GM18511 (cell line): Measurements from ENCODE around the gene METAP2.
A peak's percentile ranks its signal among the peaks of the same experiment; 100 is the strongest.
"Not testable (repeated sequence)": the region's sequence is repeated elsewhere in the genome, so short reads cannot be mapped to it uniquely, and the experiment has no call there.

Experiments
- ATAC-seq: cut with Tn5 transposase; IDR thresholded peaks from one replicate; pipeline ENCODE4 v1.9.1; 2021; ENCODE audit warnings: mild to moderate bottlenecking, moderate library complexity; ENCODE audit not compliant: unreplicated experiment

The METAP2 gene

DNA sequence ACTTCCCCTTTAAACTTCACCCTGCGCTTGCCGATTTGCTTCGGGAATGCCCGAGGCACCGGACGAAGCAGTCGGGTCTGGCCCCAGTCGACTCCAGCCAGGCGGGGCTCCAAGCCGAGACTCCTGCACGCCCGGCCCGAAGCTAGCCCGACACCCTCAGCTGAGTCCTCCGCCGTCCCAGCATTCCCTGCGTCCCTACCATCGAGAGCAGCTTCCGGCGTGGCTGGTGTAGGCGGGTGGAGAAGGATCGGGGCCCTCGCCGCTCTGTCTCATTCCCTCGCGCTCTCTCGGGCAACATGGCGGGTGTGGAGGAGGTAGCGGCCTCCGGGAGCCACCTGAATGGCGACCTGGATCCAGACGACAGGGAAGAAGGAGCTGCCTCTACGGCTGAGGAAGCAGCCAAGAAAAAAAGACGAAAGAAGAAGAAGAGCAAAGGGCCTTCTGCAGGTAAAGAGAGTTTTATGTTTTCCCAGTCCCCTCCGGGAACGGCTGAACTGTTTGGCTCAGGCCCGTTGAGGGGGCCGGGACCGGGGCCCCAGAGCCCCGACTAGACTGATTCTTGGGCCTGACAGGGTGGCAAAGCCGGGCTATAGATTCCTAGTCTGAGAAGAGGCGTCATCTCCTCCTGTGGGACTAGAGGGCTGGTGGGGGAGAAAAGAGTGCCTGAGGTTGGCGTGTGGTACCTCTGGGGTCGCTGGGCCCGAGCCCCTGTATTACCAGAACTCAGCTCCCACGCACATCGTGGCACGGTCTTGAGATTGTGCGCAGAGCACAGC is at the start of gene METAP2:
TSS of gene METAP2 (plus strand) at position 269 of the 776 bp plus-strand sequence. CDS start at position 297, 28 bp downstream.
- peak; percentile 98 for ATAC-seq

GRCh38 chr12:95424271-95424994 is 49.5 kb upstream of the METAP2 start:
- ATAC-seq, result no peak

DNA sequence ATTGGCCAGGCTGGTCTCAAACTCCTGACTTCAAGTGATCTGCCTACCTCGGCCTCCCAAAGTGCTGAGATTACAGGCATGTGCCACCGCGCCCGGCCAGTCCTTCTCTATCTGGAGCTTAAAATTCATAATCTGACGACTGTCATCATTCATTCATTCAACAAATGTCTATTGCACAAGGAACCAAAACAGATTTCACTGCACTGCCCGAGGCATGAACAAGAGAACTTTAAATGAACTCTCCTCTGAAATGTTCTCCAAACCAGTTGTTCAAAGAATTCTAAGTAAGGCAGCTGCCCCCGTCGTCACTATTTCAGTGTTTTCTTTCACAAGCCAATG is 44.8 kb upstream of the METAP2 start:
- ATAC-seq, result no peak

GRCh38 chr12:95431120-95431519 is 42.8 kb upstream of the METAP2 start:
- ATAC-seq, result no peak

DNA sequence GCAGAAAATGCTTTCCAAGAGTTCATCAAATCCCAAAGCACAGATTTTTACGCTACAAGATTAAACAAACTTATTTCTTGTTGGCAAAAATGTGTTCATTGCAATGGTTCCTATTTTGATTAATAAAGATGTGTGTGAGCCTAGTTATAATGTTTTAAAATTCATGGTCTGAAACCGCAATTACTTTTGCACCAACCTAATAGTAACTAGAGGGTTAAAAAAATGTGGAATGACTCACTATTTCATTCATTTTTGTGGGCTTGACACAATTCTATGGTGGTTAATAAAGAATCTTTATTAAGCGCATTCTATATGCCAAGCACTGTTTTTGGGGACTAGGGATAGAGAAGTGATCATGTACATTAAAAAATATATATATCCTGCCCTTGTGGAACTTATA is 38.6 kb upstream of the METAP2 start:
- ATAC-seq, result no peak

DNA sequence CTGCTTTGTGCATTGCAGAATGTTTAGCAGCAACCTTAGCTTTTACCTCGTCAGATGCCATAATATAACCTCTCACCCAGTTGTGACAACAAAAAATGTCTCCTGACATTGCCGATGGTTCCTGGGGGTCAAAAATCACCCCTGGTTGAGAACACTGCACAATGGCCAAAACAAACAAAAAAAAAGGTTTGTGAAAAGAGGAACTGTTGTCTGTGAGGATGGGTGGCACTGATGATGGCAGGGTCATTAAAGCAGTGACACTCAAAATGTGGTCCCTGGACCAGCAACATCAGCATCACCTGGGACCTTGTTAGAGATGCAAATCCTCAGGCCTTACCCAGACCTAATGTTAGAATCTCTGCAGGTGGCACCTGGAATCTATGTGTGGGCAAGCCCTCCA is 36.4 kb upstream of the METAP2 start:
- no peak for ATAC-seq

DNA sequence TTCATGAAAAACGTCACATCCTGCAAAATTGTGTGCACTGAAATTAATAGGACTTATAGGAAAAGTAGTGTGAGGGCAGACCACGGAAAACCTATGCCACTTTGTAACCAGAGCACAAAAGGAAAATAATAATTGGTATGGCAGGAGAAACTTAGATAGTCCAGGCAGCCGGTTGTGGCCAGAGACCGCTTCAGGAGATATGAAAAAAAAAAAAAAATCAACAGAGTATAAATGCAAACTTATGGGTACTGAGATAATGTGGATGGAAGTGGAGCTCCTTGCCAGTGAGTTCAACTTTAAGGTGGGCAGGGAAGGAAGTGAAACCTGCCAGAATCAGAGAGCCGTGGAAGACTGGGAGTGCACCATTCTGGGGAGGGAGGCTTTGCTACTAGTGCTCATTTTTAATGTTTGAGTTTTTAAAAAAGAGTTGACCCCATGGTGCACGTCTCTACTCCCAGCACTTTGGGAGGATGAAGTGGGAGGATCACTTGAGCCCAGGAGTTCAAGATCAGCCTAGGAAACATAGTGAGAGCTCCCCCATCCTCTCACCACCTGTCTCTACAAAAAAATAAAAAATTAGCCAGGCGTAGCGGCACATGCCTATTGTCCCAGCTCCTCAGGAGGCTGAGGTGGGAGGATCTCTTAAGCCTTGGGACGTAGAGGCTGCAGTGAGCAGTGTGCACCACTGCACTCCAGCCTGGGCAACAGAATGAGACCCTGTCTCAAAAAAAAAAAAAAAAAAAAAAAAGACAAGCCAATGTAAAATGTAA is 34.3 kb upstream of the METAP2 start:
- ATAC-seq, result no peak

DNA sequence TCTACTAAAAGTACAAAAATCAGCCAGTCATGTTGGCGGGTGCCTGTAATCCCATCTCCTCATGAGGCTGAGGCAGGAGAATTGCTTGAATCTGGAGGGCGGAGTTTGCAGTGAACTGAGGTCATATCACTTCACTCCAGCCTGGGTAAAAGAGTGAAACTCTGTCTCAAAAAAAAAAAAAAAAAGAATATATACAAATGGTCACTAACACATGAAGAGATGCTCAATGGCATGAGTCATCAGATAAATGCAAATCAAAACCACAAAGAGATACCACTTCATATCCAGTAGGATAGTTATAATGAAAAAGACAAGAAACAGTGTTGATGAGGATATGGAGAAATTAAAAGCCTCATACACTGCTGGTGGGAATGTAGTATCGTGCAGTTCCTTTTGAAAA is 33.6 kb upstream of the METAP2 start:
- no peak for ATAC-seq

DNA sequence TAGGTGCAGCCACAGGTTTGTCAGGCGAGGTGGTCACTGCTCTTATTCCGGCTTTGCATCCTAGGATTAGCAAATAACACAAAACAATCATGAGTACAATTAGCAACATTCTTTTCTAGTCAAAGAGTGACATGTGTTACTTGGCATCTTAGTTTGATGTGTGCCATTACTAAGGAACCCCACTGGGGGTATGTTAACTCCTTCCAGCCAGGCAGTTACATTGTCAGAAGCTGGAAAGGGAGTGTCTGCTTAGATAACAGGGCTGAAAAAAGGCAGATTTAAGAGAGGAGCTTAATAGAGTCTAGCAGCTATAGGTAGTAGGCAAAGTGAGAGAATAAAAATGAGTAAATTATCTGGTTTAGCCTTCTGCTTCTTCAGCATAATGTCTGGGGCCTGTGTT is 30.5 kb upstream of the METAP2 start:
- no peak for ATAC-seq

GRCh38 chr12:95445099-95445498 is 28.9 kb upstream of the METAP2 start:
- ATAC-seq, result not testable (repeated sequence)

- no peak for ATAC-seq
Measured at GRCh38 chr12:95445884-95446505, 28.0 kb upstream of the METAP2 start.

GRCh38 chr12:95446506-95446900 is 27.4 kb upstream of the METAP2 start:
- no peak for ATAC-seq

DNA sequence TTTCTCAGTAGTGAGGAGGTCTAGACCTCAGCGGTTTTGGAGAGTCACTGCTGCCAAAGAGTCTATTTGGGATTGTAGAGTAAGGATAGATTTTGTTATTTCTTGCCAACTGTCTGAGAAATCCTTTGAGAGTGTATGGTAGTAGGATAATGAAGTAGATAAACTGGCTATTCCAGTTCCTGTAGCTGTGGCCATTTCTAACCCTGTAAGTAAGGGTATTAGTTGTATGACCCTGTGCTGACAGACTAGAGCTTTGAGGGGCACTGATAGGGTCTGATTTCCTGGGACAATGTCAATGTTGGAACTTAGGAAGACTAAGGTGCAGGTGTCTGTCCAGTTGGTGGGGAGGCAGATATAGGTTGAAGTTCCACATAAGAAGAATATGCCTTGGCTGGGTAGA is 24.3 kb upstream of the METAP2 start:
- not testable (repeated sequence) for ATAC-seq

DNA sequence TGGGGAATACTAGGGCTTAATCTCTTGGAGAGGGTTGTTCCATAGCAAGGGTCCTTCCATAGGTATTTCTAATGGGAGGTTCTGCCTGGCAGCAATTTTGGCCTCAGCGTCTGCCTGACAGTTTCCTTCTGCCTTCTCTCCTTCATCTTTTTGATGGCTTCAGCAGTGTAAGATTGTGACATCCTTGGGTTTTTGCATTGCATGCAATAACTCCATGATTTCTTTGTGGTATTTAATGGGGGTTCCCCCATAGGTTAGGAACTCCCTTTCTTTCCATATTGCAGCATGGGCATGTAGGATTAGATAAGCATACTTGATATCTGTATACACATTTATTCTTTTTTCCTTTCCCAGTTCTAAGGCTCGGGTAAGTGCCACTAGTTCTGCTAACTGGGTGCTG is 21.5 kb upstream of the METAP2 start:
- ATAC-seq, result not testable (repeated sequence)

DNA sequence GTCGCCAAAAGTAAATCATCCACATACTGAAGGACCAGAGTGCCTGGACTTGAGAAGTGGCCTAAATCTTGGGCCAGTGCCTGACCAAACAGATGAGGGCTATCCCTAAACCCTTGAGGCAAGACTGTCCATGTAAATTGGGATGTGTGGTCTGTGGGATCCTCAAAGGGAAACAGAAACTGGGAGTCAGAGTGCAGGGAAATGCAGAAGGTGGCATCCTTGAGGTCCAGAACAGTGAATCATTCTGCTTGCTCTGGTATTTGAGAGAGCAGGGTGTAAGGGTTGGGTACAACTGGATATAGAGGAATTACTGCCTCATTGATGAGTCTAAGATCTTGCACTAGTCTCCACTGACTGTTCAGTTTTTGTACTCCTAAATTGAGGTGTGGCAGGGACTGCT is 20.1 kb upstream of the METAP2 start:
- ATAC-seq, result not testable (repeated sequence)

GRCh38 chr12:95454780-95455215 is 19.2 kb upstream of the METAP2 start:
- not testable (repeated sequence) for ATAC-seq

GRCh38 chr12:95457605-95458004 is 16.3 kb upstream of the METAP2 start:
- ATAC-seq, result not testable (repeated sequence)

DNA sequence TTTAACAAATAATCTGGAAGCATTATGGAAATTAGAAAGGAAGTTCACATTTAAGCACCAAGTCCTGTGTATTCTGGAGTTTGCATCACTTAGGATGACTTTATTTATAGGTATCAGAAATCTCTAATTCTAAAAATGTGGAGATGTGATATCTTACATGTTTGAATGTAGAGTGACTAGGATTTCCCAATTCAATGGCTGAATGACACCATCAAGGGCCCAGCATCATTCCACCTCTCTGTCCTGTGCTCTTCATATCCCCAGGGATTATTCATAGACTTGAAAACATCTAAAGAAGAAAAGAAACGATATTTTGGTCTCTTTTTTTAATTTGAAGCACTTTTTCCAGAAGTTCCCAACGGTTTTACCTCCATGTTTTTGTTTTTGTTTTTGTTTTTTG is 15.2 kb upstream of the METAP2 start:
- no peak for ATAC-seq

- no peak for ATAC-seq
Measured at GRCh38 chr12:95459310-95459709, 14.6 kb upstream of the METAP2 start.

DNA sequence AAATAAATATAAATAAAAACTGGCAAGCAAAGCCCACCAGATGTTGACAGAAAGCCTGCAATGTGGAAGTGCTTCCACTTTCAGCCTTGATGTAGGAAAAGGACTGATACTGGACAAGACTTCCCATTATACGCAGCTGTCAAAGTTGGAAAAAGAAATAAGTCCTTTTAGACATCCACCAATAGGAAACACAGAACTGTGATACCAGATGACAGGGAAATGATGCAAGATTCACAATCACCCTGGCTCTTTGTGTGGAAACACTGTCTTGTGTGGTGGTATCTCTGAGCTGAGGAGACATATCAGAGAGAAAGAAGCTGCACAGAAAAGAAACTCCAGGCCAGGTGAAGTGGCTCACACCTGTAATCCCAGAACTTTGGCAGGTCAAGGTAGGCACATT is 13.8 kb upstream of the METAP2 start:
- no peak for ATAC-seq

GRCh38 chr12:95460896-95461295 is 13.1 kb upstream of the METAP2 start:
- no peak for ATAC-seq
